Stimulated activated CD4-positive, alpha-beta T cell treated with anti-CD3 and anti-CD28 coated beads, Interleukin-2, amount 100 ng/mL, for 4 hours (primary cell): ENCODE measurements around the gene FASN.

Experiments
- DNase-seq: peaks from one replicate; pipeline ENCODE4 v3.0.0-alpha.2; 2020; ENCODE audit warnings: low read depth

The FASN gene

DNA sequence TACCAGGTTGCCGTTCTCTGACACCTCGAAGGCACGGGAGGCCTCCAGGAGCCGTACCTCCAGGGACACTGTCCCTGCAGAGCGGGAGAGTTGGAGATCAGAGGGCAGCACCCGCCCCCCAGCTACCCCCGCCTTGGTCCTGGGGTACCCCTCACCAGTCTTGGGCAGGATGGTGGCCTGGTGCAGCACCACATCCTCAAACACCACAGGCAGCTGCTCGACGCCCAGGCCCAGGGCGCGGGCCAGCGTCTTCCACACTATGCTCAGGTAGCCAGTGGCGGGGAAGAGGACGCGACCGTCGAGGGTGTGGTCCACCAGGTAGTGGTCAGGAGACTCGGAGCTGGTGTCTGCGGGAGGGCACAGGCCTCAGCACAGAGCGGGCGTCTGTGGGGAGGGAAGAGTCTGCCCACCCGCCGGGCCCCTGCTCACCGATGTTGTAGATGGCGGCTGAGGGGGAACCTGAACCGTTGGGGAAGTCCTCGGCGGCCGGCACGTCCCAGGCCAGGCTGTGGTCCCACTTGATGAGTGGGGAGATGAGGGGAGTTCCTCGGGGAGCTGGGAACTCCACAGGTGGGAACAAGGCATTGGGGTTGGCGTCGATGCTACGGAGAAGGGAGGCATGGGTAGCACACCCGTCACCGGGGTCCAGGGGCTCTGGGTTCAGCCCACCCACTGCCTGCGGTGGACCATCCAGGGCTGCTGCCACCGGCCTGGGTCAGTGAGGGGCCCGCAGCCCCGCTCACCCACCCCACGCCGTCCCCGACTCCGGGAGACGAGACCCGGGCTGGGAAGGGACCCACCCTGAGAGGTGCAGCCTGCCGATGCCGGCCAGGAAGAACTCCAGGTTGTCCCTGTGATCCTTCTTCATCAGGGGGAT lies 9.8 kb downstream of the FASN start:
- no peak for DNase-seq

DNA sequence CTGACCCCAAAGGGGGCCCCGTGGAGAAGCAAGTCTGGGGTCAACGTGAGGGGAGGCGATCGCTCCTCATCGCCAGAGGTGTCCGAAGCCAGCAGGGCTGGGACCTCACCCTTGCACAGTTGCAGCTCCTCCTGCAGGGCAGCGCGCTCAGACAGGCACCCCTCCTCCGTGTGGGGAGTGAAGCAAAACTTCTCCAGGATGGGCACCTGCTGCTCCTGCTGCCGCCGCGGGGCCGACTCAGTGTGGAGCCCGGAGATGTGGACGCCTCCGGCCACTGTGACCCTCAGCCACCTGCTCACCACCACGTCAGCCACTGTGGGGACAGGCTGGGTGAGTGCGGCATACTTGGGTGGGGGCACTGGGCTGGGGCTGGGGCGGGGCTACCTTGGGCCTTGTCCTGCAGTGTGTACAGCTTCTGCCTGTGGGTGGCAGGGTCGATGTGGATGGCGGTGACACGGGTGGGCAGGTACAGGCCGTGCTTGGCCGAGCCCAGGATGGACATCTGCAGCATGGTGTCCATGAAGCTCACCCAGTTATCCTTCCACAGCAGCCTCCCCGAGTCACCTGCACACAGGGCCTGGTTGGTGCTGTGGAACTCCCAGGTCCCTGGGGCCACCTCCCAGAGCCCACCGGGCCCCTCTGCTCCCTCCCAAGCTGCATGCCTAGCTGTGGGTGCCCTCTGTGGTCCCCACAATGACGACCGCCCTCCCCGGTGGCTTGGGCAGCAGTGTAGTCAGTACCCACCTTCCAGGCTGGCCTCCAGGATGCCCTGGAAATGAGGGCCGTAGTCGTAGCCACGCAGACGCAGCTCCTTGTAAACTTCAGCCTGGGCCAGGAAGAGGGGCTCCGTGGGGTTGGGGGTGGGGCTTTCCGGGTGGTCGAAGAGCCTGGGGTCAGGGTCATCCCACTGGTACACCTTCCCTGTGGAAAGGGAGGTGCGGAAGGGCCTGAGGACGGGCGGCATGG lies 10.8 kb downstream of the FASN start:
- no peak for DNase-seq

GRCh38 chr17:82085931-82086764 lies 11.9 kb downstream of the FASN start:
- no peak for DNase-seq

- DNase-seq = no peak
Observed at GRCh38 chr17:82085031-82085861, 12.8 kb downstream of the FASN start.

DNA sequence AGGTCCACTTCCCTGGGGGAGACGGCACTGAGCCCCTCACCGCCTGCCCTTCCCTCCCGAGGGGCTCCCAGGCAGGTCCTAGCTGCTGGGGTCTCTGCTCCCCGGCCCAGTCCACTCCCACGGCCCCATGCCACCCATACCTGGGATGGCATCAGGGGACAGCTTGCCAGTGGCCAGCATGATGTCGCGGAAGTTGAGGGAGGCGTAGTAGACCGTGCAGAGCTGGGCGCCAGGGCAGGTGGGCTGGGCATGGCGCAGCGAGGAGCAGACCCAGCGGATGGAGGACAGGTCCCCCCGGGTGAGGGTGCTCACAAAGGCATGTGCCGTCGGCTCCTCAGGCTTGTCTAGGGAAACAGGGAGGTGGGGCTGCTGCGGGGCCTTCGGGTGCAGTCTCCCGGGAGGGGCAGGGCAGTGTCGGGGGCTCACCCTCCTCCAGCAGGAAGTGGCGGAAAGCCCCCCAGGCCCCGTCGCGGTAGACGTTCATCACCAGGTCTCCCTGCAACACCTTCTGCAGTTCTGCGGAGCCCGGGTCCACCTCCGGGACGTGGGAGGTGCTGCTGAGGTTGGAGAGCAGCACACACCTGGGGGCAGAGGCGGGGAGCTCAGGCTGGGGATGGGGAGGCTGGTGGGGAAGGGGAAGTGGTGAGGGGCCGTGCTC lies 13.5 kb downstream of the FASN start:
- DNase-seq = no peak

DNA sequence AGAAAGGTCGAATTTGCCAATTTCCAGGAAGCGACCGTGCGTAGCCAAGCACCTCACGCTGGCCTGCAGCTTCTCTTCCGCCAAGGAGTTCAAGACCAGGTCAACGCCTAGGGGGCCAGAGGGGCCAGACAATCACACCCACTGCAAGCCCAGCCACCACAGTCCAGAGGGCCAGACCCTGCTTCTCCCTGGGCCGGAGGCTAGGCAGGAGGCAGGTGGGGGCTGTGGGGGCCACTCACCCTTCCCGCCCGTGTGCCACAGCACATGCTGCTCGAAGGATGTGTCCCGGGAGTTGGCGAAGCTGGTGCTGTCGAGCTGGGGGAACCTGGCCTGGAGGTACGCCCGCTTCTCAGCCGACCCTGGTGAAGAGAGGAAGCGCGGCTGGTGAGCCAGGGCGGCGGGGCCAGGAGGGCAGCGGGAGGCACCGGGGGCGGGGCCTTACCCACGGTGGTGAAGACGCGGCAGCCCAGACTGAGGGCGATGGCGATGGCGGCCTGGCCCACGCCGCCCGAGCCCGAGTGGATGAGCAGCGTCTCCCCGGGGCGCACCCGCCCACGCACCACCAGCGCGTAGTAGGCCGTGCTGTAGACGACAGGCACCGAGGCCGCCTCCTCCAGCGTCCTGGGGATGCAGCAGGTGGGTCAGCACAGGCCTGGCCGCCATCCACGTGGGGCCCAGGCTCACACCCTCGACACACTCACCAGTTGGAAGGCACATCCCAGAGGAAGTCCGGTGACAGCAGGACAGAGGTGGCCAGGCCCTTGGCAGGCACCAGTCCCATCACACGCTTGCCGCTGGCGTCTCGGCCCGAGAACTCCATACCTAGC lies 14.3 kb downstream of the FASN start:
- no peak for DNase-seq

GRCh38 chr17:82083009-82083408 lies 15.0 kb downstream of the FASN start:
- DNase-seq = no peak

GRCh38 chr17:82082456-82082855 lies 15.6 kb downstream of the FASN start:
- no peak for DNase-seq

DNA sequence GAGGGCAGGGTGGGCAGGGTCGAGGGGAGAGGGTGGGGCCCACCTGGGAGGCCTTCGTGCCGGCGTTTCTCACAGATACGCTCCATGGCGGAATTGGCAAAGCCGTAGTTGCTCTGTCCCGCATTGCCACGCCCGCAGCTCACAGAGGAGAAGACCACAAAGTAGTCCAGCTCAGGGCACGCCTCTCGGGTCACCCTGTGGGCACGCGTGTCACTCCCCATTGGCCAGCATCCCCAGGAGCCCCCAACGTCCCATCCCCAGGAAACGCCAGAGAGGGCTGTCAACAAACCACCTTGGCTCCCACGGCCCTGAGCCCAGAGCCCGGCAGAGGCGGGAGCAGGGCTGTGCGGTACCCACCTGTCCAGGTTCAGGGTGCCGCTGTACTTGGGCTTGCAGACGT lies 16.1 kb downstream of the FASN start:
- no peak for DNase-seq

GRCh38 chr17:82081546-82081945 lies 16.5 kb downstream of the FASN start:
- DNase-seq = no peak

GRCh38 chr17:82080789-82081464 lies 17.1 kb downstream of the FASN start:
- no peak for DNase-seq

GRCh38 chr17:82080048-82080788 lies 17.8 kb downstream of the FASN start:
- DNase-seq = no peak

- no peak for DNase-seq
Observed at GRCh38 chr17:82079001-82079677, 18.9 kb downstream of the FASN start.

DNA sequence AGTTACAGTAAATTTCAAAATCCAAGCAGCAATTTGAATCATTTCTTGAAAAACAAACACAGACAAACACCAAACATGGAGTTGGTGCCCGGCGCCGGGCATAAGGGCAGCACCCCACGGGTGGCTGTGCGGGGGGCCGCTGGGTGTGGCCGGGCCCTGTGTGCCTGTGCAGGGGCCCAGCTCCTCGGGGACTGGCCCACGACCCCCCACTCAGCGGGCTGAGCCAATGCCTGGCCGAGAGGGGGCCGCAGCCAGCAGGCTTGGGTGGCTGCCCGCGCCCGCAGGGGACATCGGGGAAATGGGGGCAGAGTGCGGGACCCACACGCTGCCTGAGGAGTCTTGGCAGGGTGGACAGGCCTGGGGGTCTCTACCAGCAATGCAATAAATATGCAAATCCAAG lies 19.6 kb downstream of the FASN start:
- no peak for DNase-seq

- no peak for DNase-seq
Observed at GRCh38 chr17:82077617-82078358, 20.2 kb downstream of the FASN start.

DNA sequence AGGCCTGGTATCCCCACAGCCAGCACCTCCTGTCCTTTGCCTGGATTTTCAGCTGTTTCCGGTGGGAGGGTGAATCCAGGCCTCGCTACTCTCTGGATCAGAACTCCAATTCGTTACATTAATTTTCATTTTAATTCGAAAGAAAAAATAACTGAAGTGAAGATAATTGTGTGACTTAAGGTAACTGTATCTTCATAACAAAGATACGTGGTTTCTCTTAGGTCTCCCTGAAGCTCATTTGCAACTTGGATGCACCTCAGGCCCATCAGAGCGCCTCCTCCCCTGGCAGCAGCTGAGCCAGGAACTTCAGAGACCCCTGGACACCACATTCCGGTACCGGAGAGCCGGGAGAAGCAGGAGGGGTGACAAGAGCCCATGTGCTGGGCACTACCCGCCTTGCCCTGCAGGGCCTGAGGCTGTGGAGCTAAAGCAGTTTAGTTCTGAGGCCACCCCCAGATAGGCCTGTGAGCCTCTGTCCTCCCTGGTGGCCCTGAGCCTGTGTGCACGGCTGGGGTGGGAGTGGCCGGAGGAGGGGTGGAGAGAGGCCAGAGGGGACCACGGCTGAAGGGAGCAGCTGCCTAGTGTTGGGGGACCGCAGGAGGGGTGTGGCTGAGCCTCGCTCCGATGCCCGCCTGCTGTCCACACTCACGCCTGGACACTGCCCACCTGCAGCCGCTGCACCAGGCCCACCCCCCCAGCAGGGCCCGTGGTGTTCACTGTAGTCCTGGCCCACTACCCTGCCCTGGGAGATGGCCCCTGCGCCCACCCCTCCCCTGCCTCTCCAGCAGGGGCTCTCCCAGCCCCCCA lies 21.0 kb downstream of the FASN start:
- DNase-seq = no peak
